PFSK-1 (cell line): ENCODE measurements around the gene SLC27A6.

ENCODE experiments used
- POLR2AphosphoS5 ChIP-seq: IDR thresholded peaks from 2 replicates; pipeline ENCODE4 v1.6.1; 2012; ENCODE audit warnings: low read depth, mild to moderate bottlenecking, control low read depth, low read length, moderate library complexity
- SIN3A ChIP-seq: IDR thresholded peaks from 2 replicates; pipeline ENCODE4 v1.6.1; 2012; ENCODE audit warnings: mild to moderate bottlenecking, low read length, moderate library complexity, borderline replicate concordance; ENCODE audit not compliant: insufficient read depth
- TAF1 ChIP-seq: IDR thresholded peaks from 2 replicates; pipeline ENCODE4 v1.6.1; 2012; ENCODE audit warnings: low read length, control low read depth, borderline replicate concordance; ENCODE audit not compliant: insufficient read depth
- TF ChIP-seq, protein P1 (sequence below), 2 experiments: IDR thresholded peaks; 2 replicates each; pipeline versions ENCODE4 v1.6.1 to v1.8.0; 2011 to 2012; ENCODE audit warnings: low read depth in 2 of 2, low read length in 2 of 2, control low read depth in 1 of 2, inconsistent platforms in 1 of 2, mild to moderate bottlenecking in 1 of 2, moderate library complexity in 1 of 2; ENCODE audit not compliant: insufficient read depth in 1 of 2

DNA sequence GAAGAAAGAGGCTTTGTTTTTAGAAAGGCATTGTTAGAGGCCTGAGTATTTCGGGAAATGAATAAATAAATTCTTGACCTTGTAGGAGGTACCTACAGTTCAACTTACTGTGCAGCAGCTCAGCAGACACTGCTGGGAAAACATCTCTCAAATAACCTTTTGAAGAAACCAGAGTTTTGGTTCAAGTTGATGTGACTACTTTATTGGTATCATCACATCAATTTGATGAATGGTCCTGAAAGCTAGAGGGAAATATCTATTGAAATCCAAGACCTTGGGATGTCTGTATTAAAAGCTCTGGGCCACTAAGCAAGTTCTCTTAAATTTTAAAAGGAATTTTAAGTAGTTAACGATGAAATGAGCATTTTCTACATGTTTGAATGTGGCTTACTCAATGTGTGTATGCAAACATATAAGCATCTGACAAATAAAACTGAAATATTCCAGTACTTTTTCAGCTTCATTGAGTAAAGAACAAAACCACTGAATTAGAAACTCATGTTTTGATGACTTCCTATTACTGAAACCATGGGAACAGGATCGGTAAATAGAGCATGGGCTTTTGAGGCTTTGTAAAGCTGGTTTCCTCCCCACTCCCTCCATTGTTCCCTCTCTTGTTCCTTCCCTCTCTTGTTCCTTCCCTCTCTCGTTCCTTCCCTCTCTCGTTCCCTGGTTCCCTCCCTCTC, 36.7 kb downstream of the SLC27A6 start:
- TF ChIP-seq, protein P1, sequence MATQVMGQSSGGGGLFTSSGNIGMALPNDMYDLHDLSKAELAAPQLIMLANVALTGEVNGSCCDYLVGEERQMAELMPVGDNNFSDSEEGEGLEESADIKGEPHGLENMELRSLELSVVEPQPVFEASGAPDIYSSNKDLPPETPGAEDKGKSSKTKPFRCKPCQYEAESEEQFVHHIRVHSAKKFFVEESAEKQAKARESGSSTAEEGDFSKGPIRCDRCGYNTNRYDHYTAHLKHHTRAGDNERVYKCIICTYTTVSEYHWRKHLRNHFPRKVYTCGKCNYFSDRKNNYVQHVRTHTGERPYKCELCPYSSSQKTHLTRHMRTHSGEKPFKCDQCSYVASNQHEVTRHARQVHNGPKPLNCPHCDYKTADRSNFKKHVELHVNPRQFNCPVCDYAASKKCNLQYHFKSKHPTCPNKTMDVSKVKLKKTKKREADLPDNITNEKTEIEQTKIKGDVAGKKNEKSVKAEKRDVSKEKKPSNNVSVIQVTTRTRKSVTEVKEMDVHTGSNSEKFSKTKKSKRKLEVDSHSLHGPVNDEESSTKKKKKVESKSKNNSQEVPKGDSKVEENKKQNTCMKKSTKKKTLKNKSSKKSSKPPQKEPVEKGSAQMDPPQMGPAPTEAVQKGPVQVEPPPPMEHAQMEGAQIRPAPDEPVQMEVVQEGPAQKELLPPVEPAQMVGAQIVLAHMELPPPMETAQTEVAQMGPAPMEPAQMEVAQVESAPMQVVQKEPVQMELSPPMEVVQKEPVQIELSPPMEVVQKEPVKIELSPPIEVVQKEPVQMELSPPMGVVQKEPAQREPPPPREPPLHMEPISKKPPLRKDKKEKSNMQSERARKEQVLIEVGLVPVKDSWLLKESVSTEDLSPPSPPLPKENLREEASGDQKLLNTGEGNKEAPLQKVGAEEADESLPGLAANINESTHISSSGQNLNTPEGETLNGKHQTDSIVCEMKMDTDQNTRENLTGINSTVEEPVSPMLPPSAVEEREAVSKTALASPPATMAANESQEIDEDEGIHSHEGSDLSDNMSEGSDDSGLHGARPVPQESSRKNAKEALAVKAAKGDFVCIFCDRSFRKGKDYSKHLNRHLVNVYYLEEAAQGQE (IDR thresholded peaks at IDR 0.05; ENCODE audit: insufficient read depth in 1 of 2, low read depth in 2 of 2, low read length in 2 of 2) = no peak
- TF ChIP-seq SIN3A (no peak), POLR2AphosphoS5 (no peak), TAF1 (no peak)
